ENCODE results near the gene ATOH8.

ATOH8 gene

GRCh38 chr2:85763831-85764230 lies 10.0 kb downstream of the ATOH8 start:
- no peak for DNase-seq (ENCODE audit: low read depth in 1 of 2, low spot score in 1 of 2)
- H3K27me3 ChIP-seq (ENCODE audit: insufficient read depth, poor library complexity, severe bottlenecking) = no peaks in the 10 kb centered on the region
- TF ChIP-seq REST (IDR thresholded peaks at IDR 0.05; ENCODE audit: insufficient replicate concordance, low read depth) (no peak), POLR2AphosphoS5 (IDR thresholded peaks at IDR 0.05; ENCODE audit: low read depth) (no peak), CTCF (IDR thresholded peaks at IDR 0.05; ENCODE audit: insufficient read depth, low read length) (no peak), GABPA (IDR thresholded peaks at IDR 0.05; ENCODE audit: low read depth) (no peak), SPI1 (IDR thresholded peaks at IDR 0.05; ENCODE audit: borderline replicate concordance, low read depth) (no peak)
- H3K27ac ChIP-seq (replicated peaks) = no peak overlapping the region
- no peak overlapping the region for H3K4me3 ChIP-seq (replicated peaks; ENCODE audit: insufficient read depth, low read length)

GRCh38 chr2:85765081-85765731 lies 11.4 kb downstream of the ATOH8 start:
- no peaks in the 10 kb centered on the region for H3K27me3 ChIP-seq (ENCODE audit: insufficient read depth, poor library complexity, severe bottlenecking)
- H3K4me3 ChIP-seq (replicated peaks; ENCODE audit: insufficient read depth, low read length) = no peak overlapping the region
- H3K27ac ChIP-seq (replicated peaks) = no peak overlapping the region
- no peak for DNase-seq (ENCODE audit: low read depth in 1 of 2, low spot score in 1 of 2)
- TF ChIP-seq SPI1 (IDR thresholded peaks at IDR 0.05; ENCODE audit: borderline replicate concordance, low read depth) = no peak
- no peak for TF ChIP-seq REST (IDR thresholded peaks at IDR 0.05; ENCODE audit: insufficient replicate concordance, low read depth)
- TF ChIP-seq POLR2AphosphoS5 (IDR thresholded peaks at IDR 0.05; ENCODE audit: low read depth) = no peak
- TF ChIP-seq GABPA (IDR thresholded peaks at IDR 0.05; ENCODE audit: low read depth) = no peak
- TF ChIP-seq CTCF (IDR thresholded peaks at IDR 0.05; ENCODE audit: insufficient read depth, low read length) = no peak

GRCh38 chr2:85766229-85766628 lies 12.4 kb downstream of the ATOH8 start:
- Histone ChIP-seq H3K27ac (replicated peaks) (no peak overlapping the region), H3K27me3 (ENCODE audit: insufficient read depth, poor library complexity, severe bottlenecking) (no peaks in the 10 kb centered on the region), H3K4me3 (replicated peaks; ENCODE audit: insufficient read depth, low read length) (no peak overlapping the region)
- DNase-seq (ENCODE audit: low read depth in 1 of 2, low spot score in 1 of 2) = no peak
- no peak for TF ChIP-seq REST (IDR thresholded peaks at IDR 0.05; ENCODE audit: insufficient replicate concordance, low read depth)
- TF ChIP-seq GABPA (IDR thresholded peaks at IDR 0.05; ENCODE audit: low read depth) = no peak
- no peak for TF ChIP-seq SPI1 (IDR thresholded peaks at IDR 0.05; ENCODE audit: borderline replicate concordance, low read depth)
- no peak for TF ChIP-seq POLR2AphosphoS5 (IDR thresholded peaks at IDR 0.05; ENCODE audit: low read depth)
- TF ChIP-seq CTCF (IDR thresholded peaks at IDR 0.05; ENCODE audit: insufficient read depth, low read length) = no peak
